Effector CD4-positive, alpha-beta T cell (primary cell): Measurements from ENCODE around the gene ALDH1A3.
A peak's percentile ranks its signal among the peaks of the same experiment; 100 is the strongest.

Source experiments
- DNase-seq: peaks from one replicate; pipeline ENCODE4 v3.0.0-alpha.2; 2020

Gene ALDH1A3

DNA sequence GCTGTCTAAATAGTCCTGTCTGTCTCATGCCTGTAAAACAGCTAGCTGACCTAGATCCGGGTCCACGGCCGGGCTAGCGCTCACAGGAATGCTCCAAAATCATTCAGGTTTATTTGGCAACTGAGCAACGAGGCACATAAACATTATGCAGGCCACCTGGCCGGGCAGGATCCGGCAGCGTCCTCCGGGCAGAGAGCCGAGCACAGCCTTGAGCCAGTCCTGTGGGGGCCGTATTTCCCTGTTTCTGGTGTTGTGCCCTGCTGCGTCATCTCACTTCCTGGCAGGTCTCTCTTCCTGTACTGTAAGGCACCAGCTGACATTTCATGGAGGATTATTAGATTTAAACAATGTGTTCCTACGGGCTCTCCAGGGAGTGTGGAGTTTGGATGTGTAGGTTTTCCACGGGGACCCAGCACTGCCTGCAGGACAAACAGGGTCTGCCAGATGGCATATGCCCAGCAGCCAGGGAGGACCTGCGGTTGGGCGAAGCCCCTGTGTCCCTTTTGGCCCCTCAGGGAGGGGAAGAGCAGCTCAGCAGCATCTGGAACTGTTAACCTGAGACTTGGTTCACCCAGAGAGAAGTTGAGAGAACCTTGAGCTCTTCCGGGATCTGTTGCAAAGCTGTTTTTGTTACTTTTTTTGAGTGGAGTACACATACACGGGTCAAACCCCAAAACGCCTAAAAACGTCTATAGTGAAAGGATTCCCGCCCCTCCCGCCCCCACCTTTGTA, 23.0 kb downstream of the ALDH1A3 start:
- no peak for DNase-seq

DNA sequence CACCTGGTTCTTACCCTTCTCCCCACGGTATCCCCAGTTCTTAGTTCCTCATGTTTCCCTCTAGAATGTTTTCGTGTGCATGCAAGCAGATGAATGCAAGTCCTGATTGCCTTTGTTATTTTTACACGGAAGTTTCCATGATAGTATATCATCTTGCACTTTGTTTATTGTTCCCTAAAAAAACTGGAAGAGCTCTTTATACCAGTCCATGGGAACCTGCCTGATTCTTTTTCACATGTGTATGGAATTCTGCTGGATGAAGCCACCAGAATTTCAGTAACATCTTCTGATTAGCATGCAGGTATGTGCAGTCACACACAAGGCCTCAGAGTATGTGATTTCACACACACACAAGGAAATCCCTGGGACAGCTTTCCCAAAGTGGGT, 23.5 kb downstream of the ALDH1A3 start:
- DNase-seq, result no peak

DNA sequence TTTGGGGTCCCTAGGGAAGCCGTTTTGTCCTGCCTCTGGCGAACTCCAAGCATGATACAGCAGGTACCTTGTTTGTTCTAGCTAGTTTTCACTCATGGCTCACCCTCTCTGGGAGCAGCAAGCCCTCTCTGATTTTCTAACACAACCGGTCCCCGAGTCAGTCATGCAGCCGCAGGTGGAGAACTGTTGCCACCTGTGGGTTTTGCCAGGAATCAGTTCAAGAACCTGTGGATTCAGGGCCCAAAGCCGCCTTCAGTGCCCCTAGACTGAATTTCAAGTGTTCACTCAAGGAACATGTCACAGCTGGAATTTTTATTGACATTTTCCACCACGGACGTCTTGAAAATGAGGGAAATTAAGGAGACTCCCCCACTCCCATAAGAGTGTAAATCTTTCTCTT, 26.2 kb downstream of the ALDH1A3 start:
- no peak for DNase-seq

DNA sequence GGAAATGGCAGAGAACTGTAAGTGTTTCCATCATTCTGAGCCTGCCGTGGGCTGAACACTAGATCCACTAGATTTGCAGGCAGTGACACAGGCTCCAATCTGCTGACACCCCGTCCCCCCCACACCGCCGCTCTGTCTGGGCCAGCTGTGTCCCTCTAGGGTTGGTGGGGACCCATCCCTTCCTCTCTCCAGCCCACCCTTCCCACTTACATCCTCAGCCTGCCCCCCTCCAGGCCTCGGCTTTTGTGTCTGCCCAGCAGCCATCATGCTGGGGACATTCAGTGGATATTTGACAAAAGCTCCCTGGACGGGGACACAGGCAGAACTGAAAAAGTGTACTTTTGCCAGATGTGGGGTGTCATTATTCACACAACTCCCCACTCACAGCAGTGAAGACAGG, 28.8 kb downstream of the ALDH1A3 start:
- DNase-seq, result no peak

DNA sequence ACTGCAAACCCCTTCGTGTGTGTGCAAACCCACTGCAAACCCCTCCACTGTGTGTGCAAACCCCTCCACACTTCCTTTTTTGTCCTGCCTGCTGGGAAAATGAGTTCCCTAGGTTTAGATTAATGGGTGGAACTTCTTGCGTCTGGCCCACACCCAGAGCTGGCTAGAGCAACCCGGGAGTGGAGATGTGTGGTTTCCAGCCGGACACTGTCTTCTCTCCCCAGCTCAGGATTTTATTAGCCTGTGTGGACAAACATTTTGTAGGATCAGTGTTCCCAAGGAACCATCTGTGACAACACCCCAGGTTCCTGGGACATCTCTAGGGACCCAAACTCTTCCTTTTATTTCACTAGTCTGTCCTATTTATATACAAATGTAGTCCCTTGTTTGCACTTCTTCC, 29.9 kb downstream of the ALDH1A3 start:
- DNase-seq, result no peak

DNA sequence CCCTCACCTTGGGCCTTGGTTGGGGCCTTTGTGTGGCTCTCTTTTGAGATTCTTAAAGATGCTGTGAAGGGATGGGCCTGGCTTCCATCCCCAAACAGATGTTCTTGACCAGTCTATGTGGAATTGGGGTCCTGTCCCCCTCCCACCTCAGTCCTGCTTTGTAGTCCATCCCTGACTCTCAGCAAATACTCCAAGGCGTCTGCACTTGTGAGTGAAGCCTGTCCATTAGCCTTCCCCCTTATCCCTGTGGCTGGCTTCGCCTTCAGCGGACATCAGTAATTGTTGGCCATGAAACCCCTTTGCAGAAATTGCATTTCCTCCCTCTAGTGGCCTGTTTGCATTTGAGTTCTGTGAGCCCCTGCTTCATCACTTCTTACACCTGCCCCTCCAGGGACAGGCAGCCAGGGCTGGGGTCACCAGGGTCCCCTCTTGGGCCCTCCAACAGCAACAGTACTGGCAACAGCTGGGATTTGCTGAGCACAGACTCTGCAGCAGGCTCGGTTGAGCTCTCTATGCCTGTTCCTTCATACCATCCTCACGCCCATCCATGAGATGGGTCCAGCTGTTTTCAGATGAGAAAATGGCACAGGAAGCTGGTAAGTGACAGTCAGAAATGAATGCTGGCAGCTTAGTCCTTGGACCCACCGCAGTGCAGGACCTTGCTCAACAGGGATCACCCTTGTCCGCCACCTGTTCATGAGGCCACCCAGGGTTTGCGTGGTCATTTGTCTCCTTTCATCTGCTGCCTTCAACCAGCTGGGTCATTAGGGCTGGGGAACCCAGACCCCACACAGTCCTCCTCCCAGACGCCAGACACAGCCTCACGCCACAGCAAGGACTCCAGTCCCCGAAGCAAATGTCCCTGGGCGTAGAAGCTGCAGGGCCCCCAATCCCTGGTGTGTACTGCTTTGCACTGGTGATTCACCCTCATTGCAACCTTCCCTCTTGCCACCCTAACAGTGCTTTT, 30.6 kb downstream of the ALDH1A3 start:
- no peak for DNase-seq

DNA sequence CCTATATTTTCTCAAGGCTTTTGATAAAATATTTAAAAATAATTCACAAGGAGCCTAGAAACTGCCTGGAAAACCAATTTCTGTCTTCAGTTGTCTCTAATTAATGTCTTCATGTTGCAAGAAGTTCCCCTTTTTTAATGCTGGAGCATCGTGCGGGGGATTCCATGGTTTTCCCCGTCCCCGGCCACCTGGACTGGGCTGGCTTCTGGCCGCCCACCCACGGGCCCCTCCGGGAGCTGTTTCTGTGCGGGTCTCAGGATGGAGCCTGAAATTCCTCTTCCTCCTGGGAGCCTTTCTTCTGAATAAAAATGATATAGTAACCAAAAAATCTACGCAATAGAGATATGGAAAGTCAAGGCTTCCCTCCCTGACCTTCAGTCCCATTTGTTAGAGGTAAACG, 31.5 kb downstream of the ALDH1A3 start:
- no peak for DNase-seq

DNA sequence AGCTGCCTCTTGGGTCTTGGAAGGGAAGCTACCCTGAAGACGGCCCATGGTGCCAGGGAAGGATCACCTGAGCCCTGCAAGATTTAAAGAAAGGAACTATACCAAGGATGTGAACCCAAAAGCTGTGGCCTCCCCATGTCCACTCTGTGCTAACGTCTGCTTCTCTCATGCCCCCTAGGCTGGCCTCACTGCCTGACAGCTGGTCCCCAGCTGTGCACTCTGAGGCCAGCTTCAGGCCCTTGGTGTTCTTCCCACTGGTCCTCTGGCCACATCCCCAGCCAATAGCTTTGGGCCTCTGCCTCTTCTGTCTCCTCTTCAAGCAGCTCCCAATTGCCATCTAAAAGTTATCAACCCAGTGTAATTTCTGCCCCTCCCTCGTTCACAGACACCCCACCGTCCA, 34.3 kb downstream of the ALDH1A3 start:
- no peak for DNase-seq

DNA sequence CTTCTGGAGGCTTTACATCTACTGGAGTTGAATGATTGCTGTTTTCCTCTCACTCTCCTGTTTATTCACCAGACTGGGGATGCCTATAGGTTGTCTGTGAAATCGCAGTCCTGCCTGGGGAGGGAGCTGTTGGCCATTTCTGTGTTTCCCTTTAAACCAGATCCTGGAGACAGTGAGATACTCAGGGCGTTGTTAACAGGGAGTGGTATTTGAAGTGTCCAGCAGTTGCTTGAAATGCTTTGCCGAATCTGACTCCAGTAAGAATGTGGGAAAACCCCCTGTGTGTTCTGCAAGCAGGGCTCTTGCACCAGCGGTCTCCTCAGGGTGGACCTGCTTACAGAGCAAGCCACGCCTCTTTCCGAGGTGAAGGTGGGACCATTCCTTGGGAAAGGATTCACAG, 35.2 kb downstream of the ALDH1A3 start:
- DNase-seq, result no peak

DNA sequence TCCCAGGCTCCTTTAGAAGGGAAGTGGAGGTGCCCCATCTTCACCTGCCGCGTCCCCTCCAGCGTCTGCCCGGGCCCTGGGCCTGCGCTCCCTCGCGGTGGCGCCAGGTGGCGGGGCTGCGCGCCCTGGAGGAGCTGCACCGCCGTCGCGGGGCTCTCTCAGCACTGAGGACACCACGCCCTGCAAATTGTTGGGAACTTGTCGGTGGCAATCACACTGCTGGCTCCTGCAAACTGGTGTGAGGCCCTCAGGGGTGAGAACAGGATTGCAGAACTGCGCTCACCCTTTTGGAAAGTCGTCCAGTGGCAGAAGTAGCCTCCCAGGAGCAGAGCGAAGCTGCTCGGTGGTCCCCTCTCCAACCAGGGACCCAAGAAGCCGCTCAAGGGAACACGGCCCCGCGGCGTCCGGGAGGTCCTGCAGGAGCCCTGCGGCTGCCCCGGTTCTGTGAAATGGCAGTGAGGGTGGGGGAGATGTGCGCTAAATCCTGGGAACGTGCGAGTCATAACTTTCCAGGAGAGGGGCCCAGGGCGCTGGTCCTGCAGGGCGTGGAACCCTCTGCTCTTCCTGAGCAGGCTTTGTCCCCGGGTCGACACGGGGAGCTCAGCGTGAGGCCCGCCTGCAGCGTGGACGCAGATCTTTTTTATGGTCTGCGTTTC, 38.5 kb downstream of the ALDH1A3 start:
- DNase-seq, result peak; percentile 18

DNA sequence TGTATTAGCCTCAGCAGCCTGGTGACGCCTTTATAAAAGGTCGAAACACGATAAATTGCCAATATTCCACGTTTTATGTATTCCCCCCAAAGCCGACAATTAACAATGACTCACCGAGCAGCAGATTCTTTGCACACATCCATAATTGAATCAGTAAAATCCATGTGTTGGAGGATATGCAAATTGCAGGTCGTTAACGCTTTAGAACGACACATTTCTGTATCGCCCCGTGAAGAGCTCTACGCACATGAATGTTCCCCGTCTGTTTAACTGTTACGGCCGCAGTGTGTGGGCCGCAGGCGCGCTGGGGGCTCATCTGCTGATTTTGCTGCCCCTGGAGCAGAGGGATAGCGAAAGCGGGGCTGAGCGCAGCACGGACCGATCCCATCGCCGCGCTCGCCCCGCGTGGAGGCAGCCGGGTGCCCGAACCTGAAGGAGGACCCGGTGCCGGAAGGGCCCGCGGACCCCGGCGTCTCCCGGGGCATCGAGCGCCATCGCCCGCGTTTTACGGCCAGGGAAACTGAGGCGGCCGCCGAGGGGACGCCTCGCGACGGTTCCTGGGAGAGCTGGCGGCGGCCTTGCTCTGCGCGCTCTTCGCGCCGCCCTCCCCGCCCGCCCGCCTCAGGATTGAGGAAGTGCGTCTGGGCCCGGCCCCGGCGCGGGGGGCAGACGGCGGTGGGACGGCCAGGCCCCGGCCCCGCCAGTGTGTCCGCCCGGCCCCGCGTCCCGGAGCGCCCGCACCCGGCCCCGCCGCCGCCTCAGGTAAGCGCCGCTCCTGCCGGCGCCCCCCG, 39.3 kb downstream of the ALDH1A3 start, which contains the start of gene LRRK1:
Gene LRRK1 (plus strand): TSS at position 668 of the 791 bp plus-strand sequence. CDS start 5,276 bp downstream, outside the sequence.
- DNase-seq, result no peak

DNA sequence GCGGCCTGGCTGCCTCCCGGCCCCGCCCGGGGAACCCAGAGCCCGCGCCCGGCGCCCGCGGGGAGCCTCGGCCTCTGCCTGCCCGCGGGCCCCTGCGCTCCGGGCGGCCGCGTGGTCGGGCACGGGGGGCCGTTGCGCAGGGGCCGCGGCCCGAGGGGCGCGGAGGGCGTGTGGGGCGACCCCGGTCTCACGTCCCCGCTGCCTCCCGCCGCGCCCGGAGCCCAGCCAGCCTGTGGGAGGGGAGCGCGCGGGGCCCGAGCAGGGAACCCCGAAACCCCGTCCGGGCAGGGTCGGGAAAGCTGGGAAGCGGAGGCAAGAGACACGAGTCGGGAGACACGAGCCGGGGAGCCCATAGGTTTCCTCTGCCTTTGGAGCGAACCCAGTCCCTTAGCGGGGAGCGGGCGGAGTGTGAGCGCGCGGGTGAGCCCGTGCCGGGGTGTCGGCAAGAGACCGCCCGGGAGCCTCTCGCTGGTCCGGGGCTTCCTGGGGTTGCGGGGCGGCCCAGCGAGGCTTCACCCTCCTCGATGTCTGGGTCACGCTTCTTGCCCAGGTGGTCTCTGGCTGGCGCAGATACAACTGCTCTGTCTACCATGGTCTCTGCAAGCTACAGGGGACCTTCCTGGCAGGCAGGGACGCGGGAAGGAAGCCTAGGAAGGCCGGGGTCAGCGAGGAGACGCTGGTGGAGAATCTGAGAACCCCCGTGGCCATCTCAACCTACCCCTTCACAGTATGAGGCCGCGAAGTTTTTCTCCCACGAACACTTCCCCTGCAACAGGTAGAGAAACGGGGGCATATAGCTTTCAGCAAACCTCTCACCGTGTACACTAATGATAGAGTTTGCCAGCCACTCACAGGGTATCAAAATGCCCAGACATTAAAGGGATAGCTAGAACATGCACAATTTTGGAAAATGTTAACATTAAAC, 40.1 kb downstream of the ALDH1A3 start:
- no peak for DNase-seq

DNA sequence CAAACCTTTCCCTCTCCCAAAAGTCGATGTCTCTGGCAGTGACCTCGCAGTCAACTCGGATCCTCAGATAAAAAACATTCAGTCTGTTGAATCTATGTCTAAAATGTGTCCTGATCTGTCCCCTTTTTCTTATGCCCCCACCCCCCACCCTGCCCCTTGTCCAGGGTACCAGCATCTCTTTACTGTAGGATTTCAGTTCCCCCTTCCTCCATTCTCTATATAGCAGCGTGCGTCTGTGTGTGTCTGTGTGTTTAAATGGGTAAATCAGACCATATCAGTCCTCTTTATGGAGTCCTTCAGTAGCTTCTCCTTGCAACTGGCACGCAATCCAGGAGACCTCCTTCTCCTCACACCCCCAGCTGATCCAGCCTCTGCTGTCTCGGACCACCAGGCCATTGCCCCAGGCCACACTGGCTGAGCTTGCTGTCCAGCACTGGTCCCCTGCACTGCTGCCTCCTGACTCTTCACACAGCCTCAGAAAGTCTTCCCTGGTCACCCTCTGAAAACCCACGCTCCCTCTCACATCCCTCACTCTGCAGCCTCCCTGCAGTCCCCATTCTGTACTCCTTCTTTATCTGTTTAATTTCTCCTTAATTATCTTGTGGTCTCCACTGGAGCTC, 41.0 kb downstream of the ALDH1A3 start:
- no peak for DNase-seq

DNA sequence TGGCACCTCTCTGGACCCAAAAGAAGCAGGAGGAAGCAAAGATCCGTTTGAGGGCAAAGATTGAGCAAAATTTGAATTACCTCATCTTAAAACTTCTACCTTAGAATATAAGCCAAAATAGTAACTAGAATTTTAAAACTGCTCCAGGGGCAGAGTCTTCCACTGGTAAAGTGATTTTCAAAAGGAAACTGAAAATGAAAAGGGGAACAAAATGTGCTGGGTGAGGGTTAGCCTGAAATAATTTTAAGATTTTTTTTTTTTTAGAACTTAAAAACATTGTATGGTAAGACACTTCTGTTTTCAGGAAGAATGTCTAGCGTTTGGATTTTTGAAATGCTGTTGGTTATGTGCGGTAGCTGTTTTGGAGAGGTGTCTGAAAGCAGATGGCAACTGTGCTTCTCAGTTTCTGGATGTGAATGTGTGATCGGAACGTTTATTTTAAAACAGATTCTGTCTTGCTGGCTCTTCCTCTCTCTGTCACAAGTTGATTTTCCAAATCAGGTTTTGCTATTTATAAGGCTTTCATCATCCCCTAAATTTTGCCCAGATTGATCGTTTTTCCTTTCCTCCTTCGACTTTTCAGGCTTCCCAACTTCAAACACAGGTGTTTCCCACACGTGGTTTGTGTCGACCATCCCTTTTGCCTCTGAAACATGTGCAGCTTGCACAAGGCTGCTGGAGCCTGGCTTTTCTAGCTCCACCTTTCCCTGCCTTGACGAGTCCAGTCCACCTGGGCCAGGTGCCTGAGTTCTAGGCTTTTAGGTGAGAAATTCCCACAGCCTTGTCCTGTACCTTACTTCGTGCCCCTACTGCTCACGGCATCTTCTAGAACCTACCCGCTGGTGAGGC, 42.8 kb downstream of the ALDH1A3 start:
- DNase-seq, result no peak

DNA sequence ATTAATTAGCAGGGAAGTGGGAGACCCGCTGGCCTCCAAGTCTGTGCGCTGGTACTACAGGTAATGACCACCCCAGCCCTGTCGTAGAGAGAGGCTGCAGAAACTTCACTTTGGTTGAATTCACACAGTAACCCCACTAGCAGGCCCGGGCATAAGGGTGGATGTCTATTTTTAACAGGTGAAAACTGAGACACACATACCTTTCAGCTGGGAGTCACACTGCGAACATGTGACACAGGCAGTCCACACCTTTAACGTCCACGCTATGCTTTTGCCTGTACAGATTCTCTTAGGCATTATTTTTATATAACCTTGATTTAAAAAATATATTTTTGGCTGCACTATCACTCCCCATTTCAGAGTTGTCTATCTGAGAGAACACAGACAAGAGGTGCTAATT, 43.4 kb downstream of the ALDH1A3 start:
- no peak for DNase-seq

DNA sequence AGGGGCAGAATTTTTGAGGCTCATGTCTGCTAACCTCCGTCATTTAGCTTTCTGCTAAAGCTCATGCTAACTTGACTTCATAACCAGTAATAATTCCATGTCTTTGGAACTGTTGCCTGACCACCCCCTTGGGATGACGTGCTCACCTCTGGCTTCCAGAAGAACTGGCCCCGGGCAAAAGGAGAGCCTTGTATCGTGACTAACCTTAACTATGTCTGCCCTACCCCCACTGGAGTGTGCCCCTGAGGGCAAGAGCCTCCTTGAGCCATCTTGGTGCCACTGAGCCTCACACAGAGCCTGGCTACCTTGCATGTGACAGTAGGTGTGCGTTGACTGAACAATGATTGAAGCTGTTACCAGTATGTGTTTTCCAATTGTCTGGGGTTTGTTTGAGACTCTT, 44.3 kb downstream of the ALDH1A3 start:
- DNase-seq, result no peak

DNA sequence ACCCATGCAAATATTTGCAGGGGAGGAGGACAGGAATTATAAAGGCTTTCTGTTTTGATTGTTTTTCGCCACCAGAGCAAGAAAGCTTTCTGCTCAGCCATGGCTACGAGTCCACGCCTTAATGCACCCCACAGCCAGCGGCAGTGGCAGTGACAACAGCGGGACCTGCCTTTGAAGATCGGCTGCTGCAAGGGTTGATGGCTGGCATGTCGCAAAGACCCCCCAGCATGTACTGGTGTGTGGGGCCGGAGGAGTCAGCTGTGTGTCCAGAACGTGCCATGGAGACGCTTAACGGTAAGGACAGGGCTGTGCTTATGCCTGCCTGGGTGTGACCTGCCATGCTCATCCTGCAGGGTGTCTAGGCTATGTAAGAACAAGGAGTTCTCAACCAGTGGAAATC, 44.8 kb downstream of the ALDH1A3 start:
- DNase-seq, result no peak

DNA sequence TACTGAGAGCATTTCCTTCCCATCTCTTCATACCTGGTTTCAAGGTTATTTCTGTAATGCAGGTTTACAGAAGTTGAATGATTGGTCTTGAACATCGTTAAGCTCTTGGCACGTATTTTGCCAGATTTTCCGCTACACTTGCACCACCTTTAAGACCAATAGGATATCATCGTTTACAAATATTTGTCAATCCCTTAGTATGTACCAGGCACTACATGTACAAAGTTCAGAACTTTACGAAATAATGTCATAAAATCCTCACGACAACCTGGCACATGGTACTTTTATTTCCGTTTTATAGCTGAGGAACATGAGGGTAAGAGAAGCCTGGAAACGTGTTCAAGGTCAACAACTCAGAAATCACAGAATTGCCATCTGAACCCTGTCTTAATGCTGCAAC, 45.8 kb downstream of the ALDH1A3 start:
- DNase-seq, result no peak

DNA sequence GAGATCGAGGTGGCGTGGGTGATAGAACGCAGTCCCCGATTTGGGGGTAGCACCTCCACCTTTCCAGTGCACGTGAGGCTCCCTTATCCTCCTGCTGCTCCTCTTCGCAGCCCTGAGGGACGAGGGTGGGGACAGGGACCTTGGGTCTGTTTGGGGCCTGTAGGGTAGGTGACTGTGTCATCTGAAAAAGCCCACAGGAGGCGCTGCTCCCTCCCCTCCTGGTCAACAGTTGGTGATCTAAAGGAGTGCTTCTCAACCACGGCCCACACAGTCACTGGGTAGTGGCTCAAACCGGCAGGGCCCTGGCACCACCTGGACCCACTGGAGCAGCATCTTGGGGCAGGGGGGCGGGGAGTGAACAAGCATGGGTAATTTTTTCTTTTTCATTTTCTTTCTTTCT, 46.6 kb downstream of the ALDH1A3 start:
- no peak for DNase-seq
